HG02571 (cell line): Measurements from ENCODE around the gene IL1A.
"Not testable (repeated sequence)": the region's sequence is repeated elsewhere in the genome, so short reads cannot be mapped to it uniquely, and the experiment has no call there.

Source experiments
- ATAC-seq: cut with Tn5 transposase; IDR thresholded peaks from one replicate; pipeline ENCODE4 v1.9.1; 2021; ENCODE audit warnings: mild to moderate bottlenecking, moderate library complexity; ENCODE audit not compliant: unreplicated experiment

IL1A gene

DNA sequence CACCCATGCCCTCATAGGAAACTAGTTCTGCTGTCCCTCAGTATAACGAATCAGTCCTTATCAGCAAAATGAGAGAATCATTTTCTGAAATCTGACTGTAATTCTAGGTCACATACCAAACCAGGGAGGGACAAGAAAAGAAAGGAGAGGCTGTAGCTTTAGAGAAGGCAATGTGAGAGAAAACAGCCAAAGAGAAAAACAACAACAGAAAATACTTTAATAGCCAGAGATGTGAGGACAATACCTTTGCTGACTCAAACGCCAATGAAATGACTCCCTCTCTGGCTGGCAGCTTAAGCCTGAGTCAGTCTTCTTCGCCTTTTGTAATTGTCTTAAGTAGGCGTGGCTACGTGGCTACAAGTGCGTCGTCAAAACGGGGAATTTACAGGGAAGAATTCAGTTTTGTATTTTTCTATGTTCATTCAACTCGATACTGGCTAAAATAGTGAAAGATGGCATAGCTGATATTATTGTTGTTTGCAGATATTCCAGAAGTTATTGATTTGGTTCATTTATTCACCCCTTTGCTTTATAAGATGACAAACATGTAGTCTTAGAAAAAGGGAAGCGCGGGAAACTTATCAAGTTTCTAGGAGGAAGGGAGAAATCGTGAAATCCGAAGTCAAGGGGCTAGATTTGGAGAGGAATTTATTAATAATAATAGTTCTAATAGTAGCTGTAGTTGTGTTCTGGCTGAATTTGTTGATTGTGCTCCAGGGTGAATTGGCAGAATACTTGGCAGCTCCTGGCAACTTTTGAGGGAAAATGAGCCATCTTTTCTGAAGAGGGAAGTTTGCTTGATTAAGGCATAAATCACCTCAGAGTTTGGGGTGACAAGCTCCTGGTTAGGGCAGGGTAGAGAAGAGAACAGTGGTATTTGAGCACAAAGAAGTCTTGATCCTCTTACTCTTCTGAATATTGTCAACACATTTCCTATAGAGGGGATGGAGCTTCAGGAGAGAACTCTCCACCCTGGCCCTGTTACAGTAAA is at the start of gene IL1A:
IL1A (minus strand) TSS at position 295 of the 991 bp plus-strand sequence. CDS start 723 bp downstream, outside the sequence.
- no peak for ATAC-seq

DNA sequence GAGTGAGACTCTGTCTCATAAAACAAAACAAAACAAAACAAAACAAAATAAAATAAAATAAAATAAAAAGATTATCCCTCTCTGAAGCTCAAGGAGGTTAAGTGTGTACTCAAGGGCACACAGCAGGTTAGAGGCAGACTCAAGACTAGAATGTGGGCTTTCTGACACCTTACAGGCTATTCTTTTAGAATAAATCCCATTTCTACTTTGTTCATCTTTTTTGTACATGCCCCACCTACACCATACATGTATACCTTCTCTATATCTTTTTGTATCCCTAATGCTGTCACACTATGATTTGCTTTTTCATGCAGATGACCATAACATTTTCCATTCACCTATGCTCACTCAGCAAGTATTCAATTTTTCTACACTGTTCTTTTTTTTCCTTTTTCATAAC is 49.7 kb upstream of the IL1A start:
- ATAC-seq: no peak

DNA sequence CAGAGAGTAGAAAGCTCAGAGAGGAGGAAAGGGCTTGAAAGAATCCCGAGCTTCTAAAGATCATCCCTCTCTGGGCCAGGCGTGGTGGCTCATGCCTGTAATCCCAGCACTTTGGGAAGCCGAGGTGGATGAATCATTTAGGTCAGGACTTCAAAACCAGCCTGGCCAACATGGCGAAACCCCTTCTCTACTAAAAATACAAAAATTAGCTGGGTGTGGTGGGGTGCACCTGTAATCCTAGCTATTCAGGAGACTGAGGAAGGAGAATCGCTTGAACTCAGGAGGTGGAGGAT is 49.3 kb upstream of the IL1A start:
- ATAC-seq: not testable (repeated sequence)

- ATAC-seq: no peak
Measured at GRCh38 chr2:112832841-112833638, 48.7 kb upstream of the IL1A start.

- no peak for ATAC-seq
Measured at GRCh38 chr2:112831946-112832840, 47.9 kb upstream of the IL1A start.

DNA sequence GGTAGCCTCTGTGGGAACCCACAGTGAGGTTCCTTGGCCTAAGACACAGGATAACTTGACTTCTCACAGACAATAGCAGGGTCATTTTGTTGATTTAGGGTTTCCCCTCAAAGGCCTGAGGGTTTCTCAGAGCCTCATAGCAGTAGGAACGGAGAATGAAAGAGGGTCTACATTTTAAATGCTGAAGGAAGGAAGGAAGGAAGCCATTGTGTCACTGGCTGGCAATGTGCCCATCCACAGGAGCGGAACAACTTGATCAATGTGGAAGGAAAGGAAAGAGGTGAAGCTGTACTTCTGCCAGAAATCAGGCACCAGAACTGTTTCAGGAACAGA is 47.2 kb upstream of the IL1A start:
- no peak for ATAC-seq

- ATAC-seq: no peak
Measured at GRCh38 chr2:112830682-112831512, 46.6 kb upstream of the IL1A start.

GRCh38 chr2:112829961-112830681 is 45.8 kb upstream of the IL1A start:
- ATAC-seq: no peak

DNA sequence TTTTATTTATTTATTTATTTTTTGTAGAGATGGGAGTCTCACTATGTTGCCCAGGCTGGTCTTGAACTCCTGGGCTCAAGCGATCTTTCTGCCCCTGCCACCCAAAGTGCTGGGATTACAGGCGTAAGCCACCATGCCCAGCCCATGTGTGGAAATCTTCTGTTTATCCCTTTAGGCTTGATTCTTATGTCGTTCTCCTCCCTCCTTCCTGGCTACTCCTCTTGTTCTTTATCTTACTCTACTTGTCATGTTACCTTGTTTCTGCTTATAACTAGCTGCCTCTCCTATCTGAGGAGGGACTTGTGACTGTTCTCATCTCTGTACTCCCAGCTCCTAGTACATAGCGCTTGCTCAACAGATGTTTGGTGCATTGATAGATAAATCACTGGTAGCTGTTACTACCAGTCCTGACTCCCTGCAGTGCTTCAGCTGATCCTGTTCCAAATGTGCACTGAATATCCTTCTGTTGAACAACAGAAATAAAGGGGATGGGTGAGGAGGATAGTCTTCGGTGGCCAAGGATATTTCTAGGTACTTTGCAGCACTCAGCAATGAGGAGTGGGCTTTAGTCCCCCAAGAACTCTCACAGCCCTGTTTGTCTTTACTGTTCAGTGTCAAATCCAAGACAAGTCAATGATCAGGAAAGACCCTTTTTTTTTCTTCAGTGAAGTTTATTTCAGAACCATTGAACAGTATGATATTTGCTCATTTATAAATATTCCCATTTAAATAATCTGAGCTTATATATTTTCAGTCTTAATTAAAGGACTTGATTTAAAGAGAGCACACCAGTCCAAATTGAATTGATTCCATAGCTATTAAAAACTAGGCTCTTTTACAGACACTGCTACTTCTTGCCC is 45.0 kb upstream of the IL1A start:
- no peak for ATAC-seq

- ATAC-seq: no peak
Measured at GRCh38 chr2:112828251-112828691, 44.0 kb upstream of the IL1A start.

- ATAC-seq: no peak
Measured at GRCh38 chr2:112827604-112828185, 43.4 kb upstream of the IL1A start.

DNA sequence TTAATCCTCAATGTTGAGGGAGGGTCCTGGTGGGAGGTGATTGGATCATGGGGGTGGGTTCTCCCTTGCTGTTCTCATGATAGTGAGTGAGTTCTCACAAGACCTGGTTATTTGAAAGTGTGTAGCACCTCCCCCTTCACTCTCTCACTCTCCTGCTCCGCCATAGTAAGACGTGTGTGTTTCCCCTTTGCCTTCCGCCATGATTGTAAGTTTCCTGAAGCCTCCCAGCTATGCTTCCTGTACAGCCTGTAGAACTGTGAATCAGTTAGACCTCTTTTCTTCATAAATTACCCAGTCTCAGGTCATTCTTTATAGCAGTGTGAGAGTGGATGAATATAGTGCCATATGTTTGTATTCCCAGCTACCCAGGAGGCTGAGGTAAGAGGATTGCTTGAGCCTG is 42.7 kb upstream of the IL1A start:
- ATAC-seq: no peak

- no peak for ATAC-seq
Measured at GRCh38 chr2:112825706-112826105, 41.4 kb upstream of the IL1A start.

DNA sequence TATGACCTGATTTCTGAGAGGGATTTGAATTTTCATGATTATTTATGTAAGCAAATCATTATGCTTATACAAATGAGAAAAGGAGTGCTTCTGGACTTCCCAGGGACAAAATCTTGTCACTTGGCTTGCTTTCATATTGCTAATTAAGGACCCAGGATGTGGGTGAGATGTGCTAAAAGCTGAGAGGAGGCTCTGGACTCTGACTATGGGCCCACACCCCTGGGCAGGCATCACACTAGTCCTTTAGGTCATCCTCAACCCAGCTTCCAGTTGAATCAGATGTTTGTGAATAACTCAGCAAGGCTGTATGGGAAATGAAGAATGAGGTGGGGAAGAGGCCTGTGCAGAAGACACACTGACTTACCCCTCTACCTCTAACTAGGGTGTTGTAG is 40.4 kb upstream of the IL1A start:
- ATAC-seq: no peak

DNA sequence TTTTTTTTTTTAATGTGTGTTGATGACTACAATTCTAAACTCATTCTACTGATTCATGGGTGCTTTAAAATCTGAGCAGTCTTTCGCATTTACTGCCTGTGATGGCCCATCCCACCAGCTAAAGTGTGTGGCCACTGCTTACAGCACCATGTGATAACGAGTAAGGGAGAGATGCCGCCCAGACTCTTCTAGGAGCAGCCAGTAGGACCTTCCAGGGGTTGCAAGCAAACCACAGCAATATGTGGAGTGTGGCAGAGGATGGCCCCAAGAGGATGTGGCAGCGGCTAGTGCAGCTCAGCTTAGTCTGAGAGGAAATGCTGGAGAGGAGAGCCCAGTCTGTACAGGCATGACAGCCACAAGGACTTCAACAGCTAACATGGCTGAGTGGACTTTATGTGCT is 37.4 kb upstream of the IL1A start:
- no peak for ATAC-seq

DNA sequence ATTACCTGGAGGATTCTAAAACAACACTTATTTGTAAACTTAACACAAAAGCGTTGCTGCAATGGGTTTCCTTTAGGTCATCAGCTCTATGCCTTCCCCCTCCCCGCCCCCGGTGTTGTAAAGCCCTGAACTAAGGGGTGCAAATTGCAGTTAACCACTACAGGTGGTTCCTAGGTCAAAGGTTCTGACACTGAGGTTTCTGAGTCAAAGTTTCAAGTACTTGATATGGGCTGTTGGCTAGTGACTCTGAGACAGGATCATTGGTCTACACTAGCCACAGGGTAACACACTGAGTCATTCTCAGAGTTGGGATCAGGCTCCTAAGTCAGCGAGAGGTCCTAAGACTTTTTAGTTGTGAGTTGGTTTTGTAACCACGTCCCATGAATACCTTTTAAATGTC is 36.8 kb upstream of the IL1A start:
- ATAC-seq: peak; percentile 78

DNA sequence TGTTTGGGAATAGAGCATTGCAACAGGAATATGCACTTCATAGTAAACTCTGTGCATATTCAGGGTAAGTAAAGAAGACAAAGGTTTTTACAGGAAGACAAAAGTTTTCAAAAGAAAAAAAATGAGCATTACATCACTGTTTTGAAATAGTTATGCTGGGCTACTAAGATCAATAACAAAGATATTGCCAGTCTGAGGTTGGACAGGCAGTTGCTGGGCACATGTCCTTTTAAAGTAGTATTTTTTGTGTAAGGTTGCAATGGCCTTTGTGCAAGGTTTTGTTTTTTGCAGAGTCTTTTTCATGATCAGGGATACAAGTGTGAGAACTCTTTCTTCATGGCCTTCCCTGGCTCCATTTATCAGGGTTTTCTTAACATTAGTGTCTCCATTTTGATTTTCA is 36.0 kb upstream of the IL1A start:
- no peak for ATAC-seq

DNA sequence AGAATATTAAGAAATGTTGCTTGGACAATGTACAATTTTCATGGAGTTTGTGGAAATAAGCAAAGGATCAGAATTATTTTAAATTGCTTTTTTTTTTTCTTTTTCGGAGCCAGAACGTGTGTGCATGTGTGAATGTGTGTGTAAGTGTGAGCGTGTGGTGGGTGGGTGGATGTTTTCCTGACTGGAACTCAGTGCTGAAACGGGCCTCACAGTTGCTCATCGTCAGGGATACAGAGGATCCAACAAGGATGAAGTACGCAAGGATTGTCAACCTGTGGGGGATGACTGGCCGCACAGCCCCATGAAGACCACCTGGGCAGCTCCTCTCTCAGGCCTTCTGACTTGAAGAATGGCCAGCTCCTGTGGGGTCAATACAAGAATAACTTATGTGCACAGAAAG is 34.8 kb upstream of the IL1A start:
- ATAC-seq: no peak
